GM18907 (cell line): ENCODE data around the gene MACROD2.
"Not testable (repeated sequence)": the region's sequence is repeated elsewhere in the genome, so short reads cannot be mapped to it uniquely, and the experiment has no call there.

Source experiments
- ATAC-seq: cut with Tn5 transposase; IDR thresholded peaks from one replicate; pipeline ENCODE4 v1.9.1; 2021; ENCODE audit warnings: mild to moderate bottlenecking, moderate library complexity; ENCODE audit not compliant: unreplicated experiment

MACROD2 gene

GRCh38 chr20:15362849-15363248 lies 1367.5 kb downstream of the MACROD2 start:
- ATAC-seq, result no peak

GRCh38 chr20:15364781-15365180 lies 1369.5 kb downstream of the MACROD2 start:
- no peak for ATAC-seq

- no peak for ATAC-seq
Measured at GRCh38 chr20:15370370-15370769, 1375.1 kb downstream of the MACROD2 start.

- ATAC-seq, result no peak
Measured at GRCh38 chr20:15374682-15375081, 1379.4 kb downstream of the MACROD2 start.

- ATAC-seq, result no peak
Measured at GRCh38 chr20:15375836-15376235, 1380.5 kb downstream of the MACROD2 start.

GRCh38 chr20:15377603-15378002 lies 1382.3 kb downstream of the MACROD2 start:
- ATAC-seq, result not testable (repeated sequence)

GRCh38 chr20:15378151-15378550 lies 1382.8 kb downstream of the MACROD2 start:
- ATAC-seq, result no peak

- no peak for ATAC-seq
Measured at GRCh38 chr20:15379681-15380296, 1384.5 kb downstream of the MACROD2 start.

GRCh38 chr20:15380770-15381169 lies 1385.5 kb downstream of the MACROD2 start:
- no peak for ATAC-seq

GRCh38 chr20:15387228-15387627 lies 1391.9 kb downstream of the MACROD2 start:
- ATAC-seq, result no peak

- no peak for ATAC-seq
Measured at GRCh38 chr20:15395457-15395856, 1400.1 kb downstream of the MACROD2 start.

- no peak for ATAC-seq
Measured at GRCh38 chr20:15396026-15396425, 1400.7 kb downstream of the MACROD2 start.

GRCh38 chr20:15396900-15397299 lies 1401.6 kb downstream of the MACROD2 start:
- no peak for ATAC-seq

- no peak for ATAC-seq
Measured at GRCh38 chr20:15399781-15400180, 1404.5 kb downstream of the MACROD2 start.

GRCh38 chr20:15406072-15406471 lies 1410.8 kb downstream of the MACROD2 start:
- ATAC-seq, result no peak

- no peak for ATAC-seq
Measured at GRCh38 chr20:15411781-15412180, 1416.5 kb downstream of the MACROD2 start.

GRCh38 chr20:15415908-15416307 lies 1420.6 kb downstream of the MACROD2 start:
- no peak for ATAC-seq

- ATAC-seq, result no peak
Measured at GRCh38 chr20:15419856-15420255, 1424.5 kb downstream of the MACROD2 start.

- ATAC-seq, result no peak
Measured at GRCh38 chr20:15422966-15423365, 1427.7 kb downstream of the MACROD2 start.

- ATAC-seq, result no peak
Measured at GRCh38 chr20:15439551-15439950, 1444.2 kb downstream of the MACROD2 start.

- no peak for ATAC-seq
Measured at GRCh38 chr20:15440049-15440820, 1444.9 kb downstream of the MACROD2 start.

- ATAC-seq, result no peak
Measured at GRCh38 chr20:15445056-15445840, 1449.9 kb downstream of the MACROD2 start.
